ENCODE results near the gene PRRC2B.
"Not testable (repeated sequence)": the region's sequence is repeated elsewhere in the genome, so short reads cannot be mapped to it uniquely, and the experiment has no call there.

DNA sequence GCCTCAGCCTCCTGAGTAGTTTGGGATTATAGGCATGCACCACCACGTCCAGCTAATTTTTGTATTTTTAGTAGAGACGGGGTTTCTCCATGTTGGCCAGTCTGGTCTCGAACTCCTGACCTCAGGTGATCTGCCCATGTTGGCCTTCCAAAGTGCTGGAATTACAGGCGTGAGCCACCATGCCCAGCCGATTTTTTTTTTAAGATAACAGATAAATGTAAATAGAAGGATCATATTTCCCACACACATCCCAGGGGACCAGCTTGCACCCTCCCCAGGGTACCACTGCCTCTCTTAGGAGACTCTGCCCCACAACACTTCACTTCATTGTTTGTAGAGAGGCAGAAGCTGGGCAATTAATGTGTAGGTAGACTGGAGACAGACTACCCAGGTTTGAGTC lies 19.2 kb upstream of the PRRC2B start:
- TF ChIP-seq, protein P1, sequence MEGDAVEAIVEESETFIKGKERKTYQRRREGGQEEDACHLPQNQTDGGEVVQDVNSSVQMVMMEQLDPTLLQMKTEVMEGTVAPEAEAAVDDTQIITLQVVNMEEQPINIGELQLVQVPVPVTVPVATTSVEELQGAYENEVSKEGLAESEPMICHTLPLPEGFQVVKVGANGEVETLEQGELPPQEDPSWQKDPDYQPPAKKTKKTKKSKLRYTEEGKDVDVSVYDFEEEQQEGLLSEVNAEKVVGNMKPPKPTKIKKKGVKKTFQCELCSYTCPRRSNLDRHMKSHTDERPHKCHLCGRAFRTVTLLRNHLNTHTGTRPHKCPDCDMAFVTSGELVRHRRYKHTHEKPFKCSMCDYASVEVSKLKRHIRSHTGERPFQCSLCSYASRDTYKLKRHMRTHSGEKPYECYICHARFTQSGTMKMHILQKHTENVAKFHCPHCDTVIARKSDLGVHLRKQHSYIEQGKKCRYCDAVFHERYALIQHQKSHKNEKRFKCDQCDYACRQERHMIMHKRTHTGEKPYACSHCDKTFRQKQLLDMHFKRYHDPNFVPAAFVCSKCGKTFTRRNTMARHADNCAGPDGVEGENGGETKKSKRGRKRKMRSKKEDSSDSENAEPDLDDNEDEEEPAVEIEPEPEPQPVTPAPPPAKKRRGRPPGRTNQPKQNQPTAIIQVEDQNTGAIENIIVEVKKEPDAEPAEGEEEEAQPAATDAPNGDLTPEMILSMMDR (IDR thresholded peaks at IDR 0.05): not testable (repeated sequence)
- TF ChIP-seq POLR2A (IDR thresholded peaks at IDR 0.05): not testable (repeated sequence)

Data from testis (tissue), 2 donors.